ENCODE measurements around the gene GRB14. TPM values are rescaled to one million over a fixed set of nuclear protein-coding genes. Genes with fewer than 3 reads are reported as not detected.

GRB14 gene
- total RNA-seq, 1 donor from 2014 or later = 39.3 TPM

DNA sequence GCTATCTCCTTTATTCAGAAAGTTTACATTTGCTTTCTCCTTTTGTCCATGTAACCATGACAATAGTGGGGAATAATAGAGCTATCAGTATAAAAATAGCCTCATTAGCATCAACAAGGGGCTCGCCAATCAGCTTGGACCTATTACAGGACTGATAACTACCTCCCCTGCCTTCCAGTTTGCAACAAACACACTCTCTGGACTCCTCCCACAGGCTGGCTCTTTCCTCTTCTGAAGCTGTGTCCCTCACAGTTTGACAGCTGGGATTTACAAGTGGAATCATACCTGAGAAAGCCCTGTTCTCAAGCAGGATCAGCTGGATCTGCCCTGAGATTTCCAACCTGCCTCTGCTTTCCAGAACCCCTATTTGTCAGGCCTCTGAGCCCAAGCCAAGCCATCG lies 162.5 kb downstream of the GRB14 start:
- peaks cover 6% of the 10 kb centered on the region for H3K27me3 ChIP-seq (ENCODE audit: low read depth)
- intact Hi-C loops (cut with micrococcal nuclease) = no loop called here
- no peaks in the 10 kb centered on the region for H3K9me3 ChIP-seq (replicated peaks)
- no peak overlapping the region for H3K27ac ChIP-seq (replicated peaks)
- H3K4me3 ChIP-seq = no peak overlapping the region
- TF ChIP-seq, protein P1, sequence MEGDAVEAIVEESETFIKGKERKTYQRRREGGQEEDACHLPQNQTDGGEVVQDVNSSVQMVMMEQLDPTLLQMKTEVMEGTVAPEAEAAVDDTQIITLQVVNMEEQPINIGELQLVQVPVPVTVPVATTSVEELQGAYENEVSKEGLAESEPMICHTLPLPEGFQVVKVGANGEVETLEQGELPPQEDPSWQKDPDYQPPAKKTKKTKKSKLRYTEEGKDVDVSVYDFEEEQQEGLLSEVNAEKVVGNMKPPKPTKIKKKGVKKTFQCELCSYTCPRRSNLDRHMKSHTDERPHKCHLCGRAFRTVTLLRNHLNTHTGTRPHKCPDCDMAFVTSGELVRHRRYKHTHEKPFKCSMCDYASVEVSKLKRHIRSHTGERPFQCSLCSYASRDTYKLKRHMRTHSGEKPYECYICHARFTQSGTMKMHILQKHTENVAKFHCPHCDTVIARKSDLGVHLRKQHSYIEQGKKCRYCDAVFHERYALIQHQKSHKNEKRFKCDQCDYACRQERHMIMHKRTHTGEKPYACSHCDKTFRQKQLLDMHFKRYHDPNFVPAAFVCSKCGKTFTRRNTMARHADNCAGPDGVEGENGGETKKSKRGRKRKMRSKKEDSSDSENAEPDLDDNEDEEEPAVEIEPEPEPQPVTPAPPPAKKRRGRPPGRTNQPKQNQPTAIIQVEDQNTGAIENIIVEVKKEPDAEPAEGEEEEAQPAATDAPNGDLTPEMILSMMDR (IDR thresholded peaks at IDR 0.05; ENCODE audit: borderline replicate concordance) = no peak
- no peaks in the 10 kb centered on the region for H3K4me1 ChIP-seq
- no peak for DNase-seq
- no peaks in the 10 kb centered on the region for H3K36me3 ChIP-seq

GRCh38 chr2:164457271-164457670 lies 164.0 kb downstream of the GRB14 start:
- Histone ChIP-seq H3K27ac (replicated peaks) (no peak overlapping the region), H3K4me3 (no peak overlapping the region), H3K4me1 (no peaks in the 10 kb centered on the region), H3K27me3 (ENCODE audit: low read depth) (peaks cover 10% of the 10 kb centered on the region), H3K36me3 (no peaks in the 10 kb centered on the region), H3K9me3 (replicated peaks) (no peaks in the 10 kb centered on the region)
- TF ChIP-seq, protein P1 (IDR thresholded peaks at IDR 0.05; ENCODE audit: borderline replicate concordance) = no peak
- no peak for DNase-seq
- intact Hi-C loops (cut with micrococcal nuclease) = no loop called here

- no peaks in the 10 kb centered on the region for H3K4me1 ChIP-seq
- H3K27ac ChIP-seq (replicated peaks) = no peak overlapping the region
- TF ChIP-seq, protein P1 (IDR thresholded peaks at IDR 0.05; ENCODE audit: borderline replicate concordance) = no peak
- no peaks in the 10 kb centered on the region for H3K9me3 ChIP-seq (replicated peaks)
- peaks cover 17% of the 10 kb centered on the region for H3K27me3 ChIP-seq (ENCODE audit: low read depth)
- DNase-seq = no peak
- H3K36me3 ChIP-seq = no peaks in the 10 kb centered on the region
- intact Hi-C loops (cut with micrococcal nuclease) = no loop called here
- no peak overlapping the region for H3K4me3 ChIP-seq
Observed at GRCh38 chr2:164456619-164457018, 164.7 kb downstream of the GRB14 start.

- Histone ChIP-seq H3K9me3 (replicated peaks) (no peaks in the 10 kb centered on the region), H3K4me3 (no peak overlapping the region), H3K27me3 (ENCODE audit: low read depth) (peaks cover 17% of the 10 kb centered on the region), H3K27ac (replicated peaks) (no peak overlapping the region), H3K36me3 (no peaks in the 10 kb centered on the region), H3K4me1 (no peaks in the 10 kb centered on the region)
- DNase-seq = no peak
- TF ChIP-seq, protein P1 (IDR thresholded peaks at IDR 0.05; ENCODE audit: borderline replicate concordance) = no peak
- intact Hi-C loops (cut with micrococcal nuclease) = no loop called here
Observed at GRCh38 chr2:164453656-164454305, 167.5 kb downstream of the GRB14 start.

- H3K4me1 ChIP-seq = no peaks in the 10 kb centered on the region
- no peak overlapping the region for H3K4me3 ChIP-seq
- no peak overlapping the region for H3K27ac ChIP-seq (replicated peaks)
- TF ChIP-seq, protein P1 (IDR thresholded peaks at IDR 0.05; ENCODE audit: borderline replicate concordance) = no peak
- intact Hi-C loops (cut with micrococcal nuclease) = no loop called here
- DNase-seq = no peak
- H3K36me3 ChIP-seq = no peaks in the 10 kb centered on the region
- peaks cover 11% of the 10 kb centered on the region for H3K27me3 ChIP-seq (ENCODE audit: low read depth)
- H3K9me3 ChIP-seq (replicated peaks) = no peaks in the 10 kb centered on the region
Observed at GRCh38 chr2:164450278-164450677, 171.0 kb downstream of the GRB14 start.
